K562 (cell line): Measurements from ENCODE around the gene TRIO. TPM values are rescaled to one million over a fixed set of nuclear protein-coding genes. Genes with fewer than 3 reads are reported as not detected.

Experiments used
- ATAC-seq: fragments of 200-7000 bp; cut with Tn5 transposase; 3 replicates; pipeline ENCODE4 v1.9.1; 2020; ENCODE audit warnings: moderate library complexity
- BruUV-seq: library from RNA; stranded (reverse); fragments of 400-500 nt; replicated peaks from 2 replicates; lab custom pipeline; 2021; lab: Mats Ljungman, UMichigan
- CTCF ChIA-PET: fragments of 300-600 bp; formaldehyde crosslinking; extraction: SDS; loops from one replicate; lab custom pipeline; 2021; ENCODE audit warnings: low intra/inter-chr PET ratio; lab: Yijun Ruan, JAX
- POLR2A ChIA-PET: fragments of 300-600, 350-650 bp; sonication (Branson Sonifier 250); formaldehyde crosslinking; extraction: SDS; loops from one replicate; lab custom pipeline; 2021; ENCODE audit warnings: antibody characterized with exemption, inconsistent platforms; lab: Yijun Ruan, JAX
- DNase-seq, 4 experiments: peaks; one replicate each; pipeline versions ENCODE4 v3.0.0 to v3.0.0-alpha.2; 2011 to 2018; ENCODE audit warnings: low spot score in 3 of 4, mixed read lengths in 3 of 4; ENCODE audit errors: extremely low read depth in 1 of 4
- FAIRE-seq: peaks from 2 replicates; lab custom pipeline; 2011; peaks lifted over from hg19 to GRCh38; lab: Jason Lieb, UNC
- H2AFZ ChIP-seq: 2 replicates; pipeline ENCODE4 v1.6.0; 2011; ENCODE audit warnings: low read depth, low read length, control low read depth, inconsistent platforms
- H3K27ac ChIP-seq: fragments of 200-600 bp; 3 replicates; pipeline ENCODE4 v1.8.0; 2011; ENCODE audit warnings: low read depth, mild to moderate bottlenecking, control low read depth, inconsistent platforms, low read length, moderate library complexity, mixed read lengths; ENCODE audit errors: extremely low read depth
- H3K27me3 ChIP-seq, 2 experiments: fragments of 300-600 bp in 1 of 2; 2 replicates in 1 of 2; 3 replicates in 1 of 2; pipeline versions ENCODE4 v1.6.0 to v1.8.0; 2011; ENCODE audit warnings: inconsistent platforms in 2 of 2, low read length in 2 of 2, mild to moderate bottlenecking in 1 of 2, mixed read lengths in 1 of 2, moderate library complexity in 1 of 2; ENCODE audit not compliant: control insufficient read depth in 2 of 2, insufficient read depth in 2 of 2
- H3K36me3 ChIP-seq: fragments of 300-600 bp; 3 replicates; pipeline ENCODE4 v1.8.0; 2011; ENCODE audit warnings: mild to moderate bottlenecking, low read length, inconsistent platforms; ENCODE audit not compliant: control insufficient read depth, insufficient read depth
- H3K4me1 ChIP-seq, 2 experiments: fragments of 200-600 bp in 1 of 2; replicated peaks in 1 of 2; 2 replicates in 1 of 2; 3 replicates in 1 of 2; pipeline versions ENCODE4 v1.5.1 to v1.8.0; 2011; ENCODE audit warnings: inconsistent platforms in 2 of 2, low read length in 2 of 2, mild to moderate bottlenecking in 1 of 2, mixed read lengths in 1 of 2, moderate library complexity in 1 of 2; ENCODE audit not compliant: control insufficient read depth in 2 of 2, insufficient read depth in 2 of 2
- H3K4me2 ChIP-seq: 2 replicates; pipeline ENCODE4 v1.6.1; 2011; ENCODE audit warnings: low read length, control low read depth, inconsistent platforms, mixed read lengths; ENCODE audit not compliant: insufficient read depth
- H3K4me3 ChIP-seq: fragments of 200-600 bp; sonication (generic), shearing (Covaris generic); 2 replicates; pipeline ENCODE4 v1.5.1; 2016; ENCODE audit warnings: control low read depth, inconsistent platforms
- H3K79me2 ChIP-seq: fragments of 200-600 bp; 3 replicates; pipeline ENCODE4 v1.8.0; 2011; ENCODE audit warnings: low read length, inconsistent platforms; ENCODE audit not compliant: control insufficient read depth, insufficient read depth
- H3K9ac ChIP-seq, 2 experiments: 2 replicates each; pipeline versions ENCODE4 v1.6.0 to v1.6.1; 2011; ENCODE audit warnings: low read depth in 2 of 2, low read length in 2 of 2, control low read depth in 1 of 2, inconsistent platforms in 1 of 2, mild to moderate bottlenecking in 1 of 2, mixed read lengths in 1 of 2; ENCODE audit not compliant: insufficient read depth in 1 of 2
- H3K9me1 ChIP-seq: one replicate; pipeline ENCODE4 v1.6.0; 2011; ENCODE audit warnings: inconsistent platforms, mild to moderate bottlenecking, low read length, moderate library complexity; ENCODE audit not compliant: control insufficient read depth, insufficient read depth
- H3K9me3 ChIP-seq: replicated peaks from 2 replicates; pipeline ENCODE4 v1.5.1; 2011; ENCODE audit warnings: low read depth, low read length, inconsistent platforms; ENCODE audit not compliant: control insufficient read depth, insufficient read depth
- H4K20me1 ChIP-seq: replicated peaks from 2 replicates; pipeline ENCODE4 v1.6.1; 2011; ENCODE audit warnings: low read length, inconsistent platforms, mixed read lengths; ENCODE audit not compliant: control insufficient read depth, insufficient read depth
- BRD4 ChIP-seq: fragments of 200-600 bp; sonication (generic); IDR thresholded peaks from 2 replicates; pipeline ENCODE4 v1.6.1; 2017; ENCODE audit warnings: inconsistent platforms
- CAMTA2 ChIP-seq: fragments of 250-450 bp; sonication (Bioruptor Pico); conservative IDR thresholded peaks from 2 replicates; pipeline ENCODE4 v1.5.1; 2022
- CREBBP ChIP-seq: IDR thresholded peaks from one replicate; pipeline ENCODE4 v1.6.1; 2012; ENCODE audit warnings: low read depth, mild to moderate bottlenecking, control low read depth, inconsistent platforms, low read length
- HLTF ChIP-seq: fragments of 450-650 bp; IDR thresholded peaks from 2 replicates; pipeline ENCODE4 v1.6.1; 2016
- KDM1A ChIP-seq, 2 experiments: fragments of 450-650 bp; IDR thresholded peaks; 2 replicates each; pipeline ENCODE4 v1.6.1; 2016; ENCODE audit warnings: mild to moderate bottlenecking in 2 of 2
- LEF1 ChIP-seq: fragments of 450-650 bp; IDR thresholded peaks from 2 replicates; pipeline ENCODE4 v1.6.1; 2016; ENCODE audit warnings: mild to moderate bottlenecking
- PPARD ChIP-seq: fragments of 250-450 bp; sonication (Bioruptor Pico); IDR thresholded peaks from 2 replicates; pipeline ENCODE4 v1.8.0; 2022; ENCODE audit warnings: inconsistent platforms, mild to moderate bottlenecking, moderate library complexity
- TARDBP ChIP-seq: fragments of 450-650 bp; IDR thresholded peaks from 2 replicates; pipeline ENCODE4 v1.6.1; 2016
- TCF7L2 ChIP-seq: fragments of 150-350 bp; IDR thresholded peaks from 2 replicates; pipeline ENCODE4 v1.6.1; 2016; ENCODE audit warnings: low read depth, mild to moderate bottlenecking, low read length, moderate library complexity
- ZBTB49 ChIP-seq: sonication (generic); formaldehyde crosslinking; IDR thresholded peaks from 2 replicates; pipeline ENCODE4 v1.8.0; 2022; ENCODE audit warnings: missing genetic modification reagents, mild to moderate bottlenecking, borderline replicate concordance
- WGBS: fragments of 100-300 bp; shearing (Covaris generic); methylation state at CpG from one replicate; pipeline ENCODE4 v1.1.6; 2016; ENCODE audit warnings: low coverage, mixed read lengths; ENCODE audit not compliant: insufficient coverage; ENCODE audit errors: missing lambda C conversion rate; 5-methylcytosine and 5-hydroxymethylcytosine counted together
- in situ Hi-C: fragments of 300-500 bp; cut with MboI; formaldehyde crosslinking; loops from 4 replicates; pipeline ENCODE4 v1.15.0; 2018; ENCODE audit warnings: inconsistent platforms, mixed read lengths
- intact Hi-C: fragments of 100-400 bp; cut with micrococcal nuclease; formaldehyde crosslinking; loops from 2 replicates; pipeline ENCODE4 v1.14.2; 2022
- polyA plus RNA-seq, 8 experiments: library from polyadenylated mRNA; depleted of rRNA in 4 of 8; stranded (reverse) in 5 of 8; unstranded in 3 of 8; fragments of >200 nt; fragmentation: Nextera tagmentation in 2 of 8; fragmentation: Illumina TruSeq in 1 of 8; extraction: Ambion mirVana in 2 of 8; extraction: Trizol in 1 of 8; gene quantifications; 2 replicates each; pipeline versions ENCODE4 v1.2.1 to v1.2.3, GENCODE V29; 2011 to 2014; ENCODE audit warnings: inconsistent platforms in 1 of 8, missing spikeins in 1 of 8
- total RNA-seq, 7 experiments: library from RNA; depleted of rRNA in 6 of 7; stranded (reverse); fragments of >200 nt in 6 of 7; fragmentation: Illumina TruSeq in 2 of 7; extraction: Trizol in 2 of 7; gene quantifications; 2 replicates each; pipeline versions ENCODE4 v1.2.1 to v1.2.3, GENCODE V29; 2011 to 2021; ENCODE audit warnings: low replicate concordance in 1 of 7

Gene TRIO
- total and polyA plus RNA-seq, 9 of the 15 experiments (the other 6 are each of a cell fraction or from before 2014, with no cell fraction given), result 0.24 to 5.0 (median 1.1) TPM

GRCh38 chr5:14145435-14146334, 2.5 kb downstream of the TRIO start:
- Histone ChIP-seq H3K4me3 (no peak overlapping the region), H3K79me2 (no peaks in the 10 kb centered on the region), H4K20me1 (peaks cover 4% of the 10 kb centered on the region), H3K9ac (no peak overlapping the region), H3K27me3 (peaks cover 18 to 48% of the 10 kb centered on the region in 2 experiments; a peak in 4 of 5 replicates), H3K27ac (no peak overlapping the region), H3K9me3 (no peaks in the 10 kb centered on the region), H3K4me2 (no peak overlapping the region), H3K4me1 (peaks cover 0 to 27% of the 10 kb centered on the region in 2 experiments; a peak in 2 of 5 replicates), H3K36me3 (no peaks in the 10 kb centered on the region), H2AFZ (no peak overlapping the region), H3K9me1 (no peaks in the 10 kb centered on the region)
- ChIA-PET CTCF (no interaction called here), POLR2A (interaction anchor here (0.6 kb wide), 1 partner anchor 142 kb away, joined by 4 read pairs; no protein-coding TSS in a partner anchor)
- WGBS, result 19% methylated on average over 14 of the region's 14 CpGs
- intact Hi-C loops, result no loop called here
- TF ChIP-seq KDM1A (IDR thresholded peaks at IDR 0.05) (no peak), BRD4 (no peak), HLTF (no peak), CREBBP (no peak)
- FAIRE-seq (no peak), DNase-seq (no peak), ATAC-seq (no peak)
- in situ Hi-C loops, result no loop called here
- BruUV-seq, result no TSS peak

- no peak for DNase-seq
- no peaks in the 10 kb centered on the region for H3K9me1 ChIP-seq
- BruUV-seq, result no TSS peak
- H3K36me3 ChIP-seq, result no peaks in the 10 kb centered on the region
- in situ Hi-C loops (no loop called here), intact Hi-C loops (no loop called here)
- H3K27ac ChIP-seq, result no peak overlapping the region
- 0% methylated on average over 3 of the region's 3 CpGs for WGBS
- no peak overlapping the region for H3K4me2 ChIP-seq
- CTCF ChIA-PET, result no interaction called here
- peaks cover 4% of the 10 kb centered on the region for H4K20me1 ChIP-seq
- H3K9ac ChIP-seq, result no peak overlapping the region
- FAIRE-seq, result no peak
- H3K27me3 ChIP-seq, result peaks cover 16 to 48% of the 10 kb centered on the region in 2 experiments; a peak in 3 of 5 replicates
- peaks cover 0 to 27% of the 10 kb centered on the region in 2 experiments; a peak in 2 of 5 replicates for H3K4me1 ChIP-seq
- H3K9me3 ChIP-seq, result no peaks in the 10 kb centered on the region
- H2AFZ ChIP-seq, result no peak overlapping the region
- no peak for TF ChIP-seq ZBTB49 (CRISPR knock-in tag)
- no peak for TF ChIP-seq TCF7L2
- TF ChIP-seq TARDBP, result no peak
- no peak for TF ChIP-seq PPARD (CRISPR knock-in tag)
- no peak for TF ChIP-seq LEF1
- no peak for TF ChIP-seq CAMTA2 (CRISPR knock-in tag)
- POLR2A ChIA-PET, result no interaction called here
- H3K79me2 ChIP-seq, result no peaks in the 10 kb centered on the region
- ATAC-seq, result no peak
- no peak overlapping the region for H3K4me3 ChIP-seq
Observed at GRCh38 chr5:14146725-14147124, 3.6 kb downstream of the TRIO start.
